Ovary (tissue), 3 donors: Measurements from ENCODE around the gene TNFRSF4.

Experiments used
- POLR2A ChIP-seq: fragments of 450-650 bp; IDR thresholded peaks from one replicate; pipeline ENCODE4 v1.6.1; 2017; ENCODE audit warnings: antibody characterized with exemption, mild to moderate bottlenecking, moderate library complexity
- TF ChIP-seq, protein P1 (sequence below), 3 donors: fragments of 450-650 bp in 2 of 3; fragments of 200-600 bp in 1 of 3; IDR thresholded peaks; one replicate each; pipeline versions ENCODE4 v1.5.1 to v1.8.0; 2016 to 2022; ENCODE audit warnings: antibody characterized with exemption in 3 of 3, mild to moderate bottlenecking in 1 of 3
- donor health status: DM: no; HTN: no; CAD: no.

DNA sequence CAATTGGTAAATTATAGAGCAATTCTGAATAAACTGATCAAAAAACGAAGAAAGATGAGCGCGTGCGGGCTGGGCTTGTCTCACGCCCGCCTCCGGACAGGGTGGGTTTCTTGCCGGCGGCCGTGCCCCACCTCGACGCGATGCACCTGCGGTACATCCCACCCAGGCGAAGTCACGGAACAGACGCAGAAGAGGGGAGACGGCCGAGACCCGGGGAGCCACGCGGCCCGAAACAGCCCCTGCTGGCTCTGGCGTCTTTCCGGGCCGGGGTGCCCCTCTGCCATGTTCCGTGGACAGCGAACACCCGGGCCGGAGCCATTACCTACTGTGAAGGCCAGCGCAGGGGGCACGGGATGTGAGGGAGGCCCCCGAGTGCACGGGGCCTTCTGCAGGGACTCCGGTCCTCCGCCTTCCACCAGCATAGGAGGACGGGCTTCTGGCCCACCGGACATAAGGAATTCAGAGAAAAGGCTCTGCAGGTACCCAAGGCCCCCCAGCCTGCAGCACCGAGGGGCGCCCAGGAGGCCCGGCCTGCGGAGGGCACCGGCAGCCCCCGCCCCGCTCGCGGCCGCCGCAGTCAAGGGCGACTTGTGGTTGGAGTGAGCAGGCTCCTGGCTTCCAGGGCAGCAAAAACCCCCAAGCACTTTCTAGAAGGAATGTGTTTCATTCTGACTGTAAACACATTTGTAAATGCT lies 40.2 kb upstream of the TNFRSF4 start:
- TF ChIP-seq, protein P1, sequence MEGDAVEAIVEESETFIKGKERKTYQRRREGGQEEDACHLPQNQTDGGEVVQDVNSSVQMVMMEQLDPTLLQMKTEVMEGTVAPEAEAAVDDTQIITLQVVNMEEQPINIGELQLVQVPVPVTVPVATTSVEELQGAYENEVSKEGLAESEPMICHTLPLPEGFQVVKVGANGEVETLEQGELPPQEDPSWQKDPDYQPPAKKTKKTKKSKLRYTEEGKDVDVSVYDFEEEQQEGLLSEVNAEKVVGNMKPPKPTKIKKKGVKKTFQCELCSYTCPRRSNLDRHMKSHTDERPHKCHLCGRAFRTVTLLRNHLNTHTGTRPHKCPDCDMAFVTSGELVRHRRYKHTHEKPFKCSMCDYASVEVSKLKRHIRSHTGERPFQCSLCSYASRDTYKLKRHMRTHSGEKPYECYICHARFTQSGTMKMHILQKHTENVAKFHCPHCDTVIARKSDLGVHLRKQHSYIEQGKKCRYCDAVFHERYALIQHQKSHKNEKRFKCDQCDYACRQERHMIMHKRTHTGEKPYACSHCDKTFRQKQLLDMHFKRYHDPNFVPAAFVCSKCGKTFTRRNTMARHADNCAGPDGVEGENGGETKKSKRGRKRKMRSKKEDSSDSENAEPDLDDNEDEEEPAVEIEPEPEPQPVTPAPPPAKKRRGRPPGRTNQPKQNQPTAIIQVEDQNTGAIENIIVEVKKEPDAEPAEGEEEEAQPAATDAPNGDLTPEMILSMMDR (IDR thresholded peaks at IDR 0.05), result no peak
- no peak for TF ChIP-seq POLR2A
